ES-I3 (cell line): ENCODE data around the gene BARX1.
"Not testable (repeated sequence)": the region's sequence is repeated elsewhere in the genome, so short reads cannot be mapped to it uniquely, and the experiment has no call there.

Experiments used
- H3K36me3 ChIP-seq: 2 replicates; pipeline ENCODE4 v1.6.1; 2013; ENCODE audit warnings: mild to moderate bottlenecking, low read length, control low read depth, moderate library complexity; ENCODE audit not compliant: insufficient read depth
- H3K4me1 ChIP-seq: 2 replicates; pipeline ENCODE4 v1.6.1; 2013; ENCODE audit warnings: mild to moderate bottlenecking, control low read depth, low read length; ENCODE audit not compliant: insufficient read depth
- H3K9ac ChIP-seq: 2 replicates; pipeline ENCODE4 v1.6.1; 2013; ENCODE audit warnings: low read depth, mild to moderate bottlenecking, low read length, moderate library complexity
- H3K9me3 ChIP-seq: 2 replicates; pipeline ENCODE4 v1.6.1; 2013; ENCODE audit warnings: mild to moderate bottlenecking, low read length, moderate library complexity; ENCODE audit not compliant: control insufficient read depth, insufficient read depth

The BARX1 gene

DNA sequence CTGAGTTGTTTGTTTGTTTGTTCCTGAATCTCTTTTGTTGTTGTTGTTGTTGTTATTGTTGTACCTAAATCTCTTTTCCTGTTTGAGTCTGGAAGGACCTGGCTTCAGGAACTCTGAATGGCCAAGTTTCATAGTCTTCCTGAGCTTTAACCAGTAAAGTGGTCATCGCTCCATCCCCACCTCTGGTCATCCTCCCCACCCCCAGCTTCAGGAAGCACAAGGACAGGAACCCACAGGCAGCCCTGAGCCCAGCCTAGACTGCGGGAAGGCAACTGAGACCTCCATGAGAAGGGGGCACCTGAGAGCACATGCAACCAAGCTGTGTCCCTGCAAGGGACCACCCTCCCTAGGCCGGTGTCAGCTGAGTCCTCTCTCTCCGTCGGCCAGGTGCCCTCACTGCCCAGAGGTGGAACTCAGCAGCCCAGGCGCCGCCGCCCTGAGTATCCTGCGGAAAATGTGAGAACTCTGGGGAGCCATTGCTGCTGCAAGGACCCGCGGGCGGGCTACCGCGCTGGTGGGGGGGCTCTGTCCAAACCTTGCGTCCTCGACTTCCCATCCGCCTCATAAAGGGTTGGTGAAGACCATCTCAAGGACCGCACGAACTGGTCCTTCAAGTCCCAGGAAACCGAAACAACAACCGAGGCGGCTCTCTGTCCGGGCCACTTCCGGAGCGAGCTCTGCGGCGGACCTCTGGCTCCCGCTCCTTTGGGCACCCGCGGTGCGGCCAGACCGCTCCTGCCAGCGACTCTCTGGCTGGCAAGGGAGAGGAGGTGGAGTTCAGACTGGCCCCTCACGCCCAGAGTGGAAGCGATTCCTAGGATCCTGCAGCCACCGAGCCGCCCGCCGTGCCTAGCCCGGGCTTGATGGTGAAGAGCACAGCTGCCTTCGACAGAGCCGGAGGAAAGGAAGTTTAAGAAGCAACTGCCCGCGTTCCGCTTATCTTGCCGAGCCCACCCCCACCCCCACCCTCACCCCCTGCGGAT lies 4.2 kb downstream of the BARX1 start:
- H3K9ac ChIP-seq, result peak overlapping the region; percentile 43; the same call in 1 of the 2 replicates

DNA sequence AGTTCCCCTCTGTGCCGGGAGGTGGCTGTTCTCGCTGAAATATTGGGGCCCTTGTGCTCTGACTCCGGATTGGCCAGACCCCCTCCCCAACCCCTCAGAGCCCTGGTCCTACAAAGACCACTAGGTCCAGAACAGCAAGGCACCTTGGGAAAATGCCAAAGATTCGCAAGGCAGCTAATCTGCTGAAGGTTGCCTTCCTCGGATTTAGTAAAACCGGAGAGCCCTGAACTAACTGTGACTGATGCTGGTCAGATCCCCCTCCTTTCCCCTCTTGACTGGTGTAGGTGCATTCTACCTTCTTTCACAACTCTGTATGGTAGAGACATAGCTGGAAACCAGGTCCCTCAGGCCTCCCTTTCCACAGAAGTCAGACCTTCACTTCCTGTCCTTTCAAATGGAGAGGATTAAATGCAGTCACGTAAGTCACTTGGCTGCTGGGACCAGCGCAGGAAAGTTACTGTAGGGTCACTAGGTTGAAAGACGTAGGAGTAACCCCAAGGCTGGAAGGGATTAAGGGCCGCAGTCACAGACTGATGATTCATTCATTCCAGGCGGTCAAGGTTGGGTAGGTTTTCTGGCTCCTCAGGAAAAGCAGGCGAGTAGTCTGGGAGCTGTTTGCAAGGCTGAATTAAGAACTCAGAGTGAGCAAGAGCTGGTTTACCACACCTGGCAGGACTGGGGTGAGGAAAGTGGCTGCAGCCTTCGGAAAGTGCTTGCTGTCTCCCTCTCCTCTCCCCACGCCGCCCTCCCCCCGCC lies 5.3 kb downstream of the BARX1 start:
- Histone ChIP-seq H3K4me1 (peaks cover 23% of the 10 kb centered on the region), H3K9ac (peak overlapping the region; percentile 59; the same call in 1 of the 2 replicates), H3K9me3 (no peaks in the 10 kb centered on the region), H3K36me3 (no peaks in the 10 kb centered on the region)

More for the DNA sequence above, 4.2 kb downstream of the BARX1 start:
- no peaks in the 10 kb centered on the region for H3K36me3 ChIP-seq
- no peaks in the 10 kb centered on the region for H3K9me3 ChIP-seq
- peaks cover 23% of the 10 kb centered on the region for H3K4me1 ChIP-seq

DNA sequence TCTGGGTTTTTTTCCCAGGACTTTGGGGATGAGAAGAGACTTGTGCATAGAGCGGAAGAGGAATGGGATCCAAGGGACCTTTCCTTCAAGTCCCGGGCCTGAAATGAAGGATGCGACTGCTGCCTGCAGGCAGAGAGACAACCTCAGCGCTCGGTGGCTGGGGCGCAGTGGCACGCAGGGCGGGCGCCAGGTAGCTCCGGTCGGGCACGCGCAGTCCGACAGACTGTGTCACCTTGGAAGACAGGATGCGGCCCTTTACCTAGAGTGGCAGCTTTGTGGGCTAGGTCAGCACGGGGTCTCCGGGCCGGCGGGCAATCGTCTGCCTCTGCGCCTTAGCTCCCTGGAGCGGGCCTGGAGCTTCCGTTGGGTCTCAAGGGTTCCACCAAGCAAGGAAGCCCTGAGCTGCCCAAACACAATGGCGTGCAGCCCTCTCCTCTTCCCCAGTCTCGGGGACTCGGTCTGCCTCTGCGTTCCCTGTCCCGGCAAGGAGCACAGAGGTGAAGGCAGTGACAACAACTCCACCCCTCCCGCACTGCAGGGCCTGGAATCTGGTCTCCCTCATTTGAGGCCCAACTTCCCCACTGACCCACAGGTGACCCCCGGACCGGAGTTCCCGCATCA lies 6.0 kb downstream of the BARX1 start:
- H3K36me3 ChIP-seq, result no peaks in the 10 kb centered on the region
- peaks cover 23% of the 10 kb centered on the region for H3K4me1 ChIP-seq
- peak overlapping the region; percentile 59; the same call in 1 of the 2 replicates for H3K9ac ChIP-seq
- H3K9me3 ChIP-seq, result no peaks in the 10 kb centered on the region

DNA sequence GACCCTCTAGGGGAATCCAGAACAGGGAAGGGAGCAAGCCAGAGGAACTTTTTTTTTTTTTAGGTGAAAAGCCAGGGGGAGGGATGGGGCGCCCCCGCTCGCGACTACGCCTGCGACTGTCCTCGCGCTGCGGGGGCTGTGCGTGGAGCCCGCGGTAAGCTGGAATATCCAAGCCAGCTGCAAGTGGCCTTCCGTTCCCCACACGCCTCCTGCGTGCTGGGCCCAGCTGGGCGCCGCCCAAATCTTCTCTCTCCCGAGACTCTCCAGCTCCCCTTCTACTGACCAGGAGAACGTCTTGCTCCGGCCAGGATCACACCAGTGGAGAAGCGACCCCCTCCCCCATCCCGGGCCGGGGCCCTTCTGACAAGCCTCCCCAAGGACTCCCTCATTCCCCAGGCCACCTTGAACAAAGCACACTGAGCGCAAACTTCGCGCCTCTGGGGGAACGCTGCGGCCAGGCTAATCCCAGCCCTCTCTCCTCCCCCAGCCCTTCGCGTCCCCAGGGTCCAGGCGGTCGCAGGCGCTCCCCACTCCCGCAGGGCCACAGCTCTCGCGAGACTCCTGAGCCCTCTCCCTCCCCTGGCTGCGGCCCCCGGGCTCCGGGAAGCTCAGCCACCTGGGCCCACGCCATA lies 6.6 kb downstream of the BARX1 start:
- peak overlapping the region; percentile 59; the same call in 1 of the 2 replicates for H3K9ac ChIP-seq
- peaks cover 23% of the 10 kb centered on the region for H3K4me1 ChIP-seq
- H3K36me3 ChIP-seq, result no peaks in the 10 kb centered on the region
- H3K9me3 ChIP-seq, result no peaks in the 10 kb centered on the region

DNA sequence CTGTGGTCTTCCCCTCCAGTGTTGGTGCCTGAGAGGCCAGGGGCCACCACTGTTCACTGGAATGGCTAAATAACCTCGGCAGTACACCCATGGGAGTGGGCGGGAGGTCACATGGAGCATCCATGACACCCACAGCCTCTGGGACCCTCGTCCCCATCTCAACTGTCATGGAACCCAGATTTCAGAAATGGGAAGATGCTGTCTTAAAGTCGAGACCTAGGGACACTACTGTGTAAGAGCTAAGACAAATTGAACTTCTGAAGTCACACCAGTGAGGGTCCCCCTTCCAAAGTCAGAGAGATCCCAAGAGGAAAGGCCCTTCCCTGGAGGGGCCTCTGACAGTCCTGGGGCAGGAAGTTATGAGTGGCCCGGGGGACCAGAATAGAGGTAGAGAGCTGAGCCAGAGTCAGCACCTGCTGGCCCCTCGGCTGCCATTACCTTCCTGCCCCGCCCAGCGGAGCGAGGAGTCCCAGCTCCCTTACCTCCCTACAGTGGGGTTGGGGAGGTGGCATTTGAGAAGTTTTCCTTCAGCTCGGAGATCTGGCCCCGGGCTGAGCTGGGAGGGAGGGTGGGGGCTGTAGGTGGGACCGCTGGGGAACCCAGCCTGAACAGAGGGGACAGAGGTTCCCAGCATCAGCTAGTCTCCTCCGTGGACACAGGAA lies 7.6 kb downstream of the BARX1 start:
- peaks cover 17% of the 10 kb centered on the region; the same call in 1 of the 2 replicates for H3K4me1 ChIP-seq
- no peaks in the 10 kb centered on the region for H3K36me3 ChIP-seq
- H3K9me3 ChIP-seq, result no peaks in the 10 kb centered on the region
- H3K9ac ChIP-seq, result peak overlapping the region; percentile 59; the same call in 1 of the 2 replicates

DNA sequence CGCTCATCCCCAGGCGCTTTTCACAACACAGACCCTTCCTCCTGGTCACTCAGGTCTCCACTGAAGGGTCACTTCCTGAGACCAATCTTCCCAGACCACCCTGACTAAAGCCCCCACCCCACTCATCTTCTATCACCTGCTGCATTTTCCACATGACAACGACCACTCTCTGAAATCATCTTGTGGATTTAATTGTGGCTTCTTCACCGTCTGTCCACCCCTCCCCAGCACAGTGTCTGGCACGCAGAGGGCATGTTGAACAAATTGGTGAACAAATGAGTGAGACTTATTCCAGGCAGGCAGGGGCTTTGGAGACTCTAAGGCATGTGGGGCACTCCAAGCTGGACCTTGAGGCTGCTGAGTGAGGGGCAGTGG lies 8.8 kb downstream of the BARX1 start:
- Histone ChIP-seq H3K36me3 (no peaks in the 10 kb centered on the region), H3K9me3 (no peaks in the 10 kb centered on the region), H3K9ac (peak overlapping the region; percentile 47; the same call in 1 of the 2 replicates), H3K4me1 (peaks cover 16% of the 10 kb centered on the region; the same call in 1 of the 2 replicates)

DNA sequence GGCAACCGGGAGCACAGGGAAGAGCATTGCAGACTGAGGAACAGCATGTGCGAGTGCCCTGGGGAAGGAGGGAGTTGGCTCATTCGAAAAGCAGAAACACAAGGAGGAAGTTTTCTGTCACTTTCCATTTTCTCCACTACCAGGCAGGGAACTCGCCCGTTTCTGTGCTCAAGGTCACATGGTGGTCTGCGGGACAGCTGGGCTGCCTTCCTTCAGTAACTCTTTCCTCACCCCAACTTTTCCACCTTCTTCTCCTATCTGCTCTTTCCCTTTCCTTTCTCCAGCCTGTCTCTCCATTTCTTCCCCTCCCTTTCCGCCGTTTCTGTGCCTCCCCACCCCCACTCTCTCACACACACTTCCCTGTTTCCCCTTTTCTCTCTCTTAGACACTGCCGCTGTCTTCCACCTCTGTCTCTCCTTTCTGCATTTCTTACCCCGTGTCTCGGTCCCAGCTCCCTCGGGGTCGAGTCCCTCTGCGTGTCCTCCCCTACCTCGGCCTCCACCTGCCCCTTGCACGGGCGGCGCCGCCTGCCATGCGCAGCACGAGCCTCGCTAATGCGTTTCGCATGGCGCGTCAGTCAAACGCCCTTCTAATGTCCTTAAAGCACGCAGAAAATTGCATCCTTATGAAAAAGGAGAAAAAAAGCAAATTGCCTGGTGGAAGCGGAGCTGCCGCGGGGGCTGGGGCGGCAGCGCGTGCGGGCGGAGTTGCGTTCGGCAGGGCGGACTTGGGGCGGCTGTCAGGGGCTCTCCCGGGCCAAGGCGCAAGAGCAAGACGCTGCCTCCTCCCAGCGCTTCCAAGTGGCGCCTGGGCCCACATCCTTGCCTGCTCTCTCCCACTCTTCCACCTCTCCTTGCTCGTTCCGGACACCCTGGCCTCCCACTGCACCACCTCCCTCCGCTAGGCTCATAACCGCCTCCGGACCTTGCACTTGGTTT lies 9.5 kb downstream of the BARX1 start:
- Histone ChIP-seq H3K9me3 (no peaks in the 10 kb centered on the region), H3K4me1 (peaks cover 16% of the 10 kb centered on the region; the same call in 1 of the 2 replicates), H3K9ac (peak overlapping the region; percentile 47; the same call in 1 of the 2 replicates), H3K36me3 (no peaks in the 10 kb centered on the region)

DNA sequence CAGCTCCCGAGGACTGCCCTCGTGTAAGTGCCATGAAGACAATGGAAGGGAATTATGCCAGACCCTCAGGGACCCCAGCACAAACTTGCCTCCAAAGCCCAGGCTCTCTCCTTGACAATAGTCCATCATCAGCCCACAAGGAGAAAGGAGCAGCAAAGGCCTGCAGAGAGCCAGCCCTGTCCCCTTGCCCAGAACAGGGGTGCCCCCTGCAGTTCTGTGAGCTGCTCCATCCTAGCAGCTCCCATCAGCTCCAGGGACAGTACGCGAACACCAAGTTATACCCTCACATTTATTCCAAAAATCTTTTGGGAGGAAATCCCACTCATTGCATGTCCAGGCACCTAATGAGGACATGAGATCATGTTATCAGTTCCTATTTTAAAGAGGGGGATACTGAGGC lies 11.1 kb downstream of the BARX1 start:
- Histone ChIP-seq H3K36me3 (no peaks in the 10 kb centered on the region), H3K9me3 (no peaks in the 10 kb centered on the region), H3K9ac (no peak overlapping the region), H3K4me1 (0 out of 2 replicates have a peak, but pooled peaks cover 16% of the 10 kb centered on the region)

DNA sequence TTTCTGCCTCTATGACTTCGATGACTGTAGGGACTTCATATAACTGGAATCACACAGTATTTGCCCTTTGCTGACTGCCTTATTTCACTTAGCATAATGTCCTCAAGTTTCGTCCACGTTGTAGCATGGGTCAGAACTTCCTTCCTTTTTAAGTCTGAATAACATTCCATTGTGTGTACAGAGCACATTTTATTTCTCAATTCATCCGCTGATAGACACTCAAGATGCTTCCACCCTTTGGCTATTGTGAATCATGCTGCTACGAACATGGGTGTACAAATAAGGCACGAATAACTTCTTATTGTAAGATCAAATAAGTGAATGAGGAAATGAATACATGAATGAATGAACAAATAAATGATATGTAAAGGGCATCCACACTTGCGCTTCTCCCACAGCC lies 13.0 kb downstream of the BARX1 start:
- H3K4me1 ChIP-seq, result 0 out of 2 replicates have a peak, but pooled peaks cover 9% of the 10 kb centered on the region
- H3K9me3 ChIP-seq, result no peaks in the 10 kb centered on the region
- H3K36me3 ChIP-seq, result no peaks in the 10 kb centered on the region
- no peak overlapping the region for H3K9ac ChIP-seq

DNA sequence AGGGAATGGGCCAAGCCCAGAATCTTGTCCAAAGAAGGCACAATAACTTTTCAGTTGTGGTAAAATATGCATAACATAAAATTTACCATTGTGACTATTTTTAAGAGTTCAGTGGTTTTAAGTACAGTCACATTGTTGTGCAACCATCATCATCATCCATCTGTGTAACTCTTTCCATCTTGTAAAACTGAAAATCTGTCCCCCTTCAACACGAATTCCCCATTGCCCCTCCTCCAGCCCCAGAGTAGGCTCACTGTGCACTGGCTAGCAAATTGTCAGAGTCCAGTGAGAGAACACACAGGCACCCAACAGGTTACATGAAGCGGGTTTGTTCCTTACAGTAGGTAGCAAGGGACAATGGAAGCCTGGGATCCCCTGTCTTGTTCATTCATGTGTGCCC lies 13.7 kb downstream of the BARX1 start:
- Histone ChIP-seq H3K9ac (no peak overlapping the region), H3K4me1 (0 out of 2 replicates have a peak, but pooled peaks cover 2% of the 10 kb centered on the region), H3K36me3 (no peaks in the 10 kb centered on the region), H3K9me3 (no peaks in the 10 kb centered on the region)

DNA sequence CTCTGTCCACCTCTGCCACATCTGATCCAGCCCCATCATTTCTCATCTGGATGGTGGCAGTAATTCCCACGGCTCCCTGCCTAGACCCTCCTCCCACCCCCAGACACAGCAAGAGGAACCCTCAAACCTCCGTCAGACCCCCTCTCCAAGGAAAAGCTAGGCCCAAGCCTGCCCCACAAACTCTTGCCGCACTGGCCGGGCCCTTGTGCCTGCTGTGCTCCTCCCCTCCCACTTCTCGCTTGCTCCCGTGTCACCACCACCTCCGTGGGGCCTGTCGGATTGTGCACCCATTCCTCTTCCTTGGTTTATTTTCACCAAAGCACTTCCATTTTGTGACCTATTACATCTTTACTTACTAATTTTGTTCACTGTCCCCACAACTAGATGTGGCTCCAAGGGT lies 14.2 kb downstream of the BARX1 start:
- no peaks in the 10 kb centered on the region for H3K9me3 ChIP-seq
- H3K4me1 ChIP-seq, result no peaks in the 10 kb centered on the region
- H3K9ac ChIP-seq, result no peak overlapping the region
- no peaks in the 10 kb centered on the region for H3K36me3 ChIP-seq

DNA sequence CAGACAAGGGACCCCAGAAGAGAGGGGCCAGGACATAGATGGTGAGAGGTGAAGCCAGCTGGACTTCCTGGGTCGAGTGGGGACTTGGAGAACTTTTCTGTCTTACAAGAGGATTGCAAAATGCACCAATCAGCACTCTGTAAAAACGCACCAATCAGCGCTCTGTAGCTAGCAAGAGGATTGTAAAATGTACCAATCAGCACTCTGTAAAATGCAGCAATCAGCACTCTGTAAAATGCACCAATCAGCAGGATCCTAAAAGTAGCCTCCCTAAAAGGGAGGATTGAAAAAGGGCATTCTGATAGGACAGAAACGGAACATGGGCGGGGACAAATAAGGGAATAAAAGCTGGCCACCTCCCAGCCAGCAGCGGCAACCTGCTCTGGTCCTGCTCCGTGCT lies 15.6 kb downstream of the BARX1 start:
- H3K4me1 ChIP-seq, H3K36me3 ChIP-seq, H3K9ac ChIP-seq, H3K9me3 ChIP-seq: not testable (repeated sequence)

DNA sequence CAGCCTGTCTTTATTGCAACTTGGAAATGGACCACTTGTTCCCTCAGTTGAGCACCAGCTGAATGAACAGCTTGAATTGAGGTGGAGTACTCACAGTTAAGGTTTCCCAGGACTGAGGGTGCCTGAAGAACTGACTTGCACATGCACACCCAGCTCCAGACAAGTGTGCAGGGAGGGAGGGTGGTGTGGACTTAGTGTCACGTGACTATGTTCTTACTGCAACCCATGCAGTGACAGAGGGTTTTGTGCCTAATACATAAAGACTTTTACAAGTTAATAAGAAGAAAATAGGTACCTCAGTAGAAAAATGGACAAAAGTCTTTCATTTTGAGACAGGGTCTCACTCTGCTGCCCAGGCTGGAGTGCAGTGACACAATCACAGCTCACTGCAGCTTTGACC lies 18.0 kb downstream of the BARX1 start:
- H3K4me1 ChIP-seq, result no peaks in the 10 kb centered on the region
- H3K36me3 ChIP-seq, result no peaks in the 10 kb centered on the region
- H3K9ac ChIP-seq, result no peak overlapping the region
- no peaks in the 10 kb centered on the region for H3K9me3 ChIP-seq
